ENCODE data around the gene PAX7.

- TF ChIP-seq CTCF (IDR thresholded peaks at IDR 0.05; ENCODE audit: low read length) (peak; percentile 65), EZH2 (IDR thresholded peaks at IDR 0.05; ENCODE audit: borderline replicate concordance, low read length) (no peak)
Measured at GRCh38 chr1:18681423-18681835, 50.8 kb downstream of the PAX7 start.
